MG63 (cell line): ENCODE data around the gene CHPF. TPM values are rescaled to one million over a fixed set of nuclear protein-coding genes. Genes with fewer than 3 reads are reported as not detected.

ENCODE experiments used
- DNase-seq: peaks from one replicate; pipeline ENCODE4 v3.0.0-alpha.2; 2020
- H3K27me3 ChIP-seq: fragments of 250-450 bp; sonication (Bioruptor Pico); 2 replicates; pipeline ENCODE4 v1.5.1; 2020; ENCODE audit warnings: mild to moderate bottlenecking, moderate library complexity
- H3K36me3 ChIP-seq: fragments of 250-450 bp; sonication (Bioruptor Pico); 2 replicates; pipeline ENCODE4 v1.5.1; 2020; ENCODE audit warnings: mild to moderate bottlenecking, moderate library complexity
- H3K4me3 ChIP-seq: fragments of 250-450 bp; sonication (Bioruptor Pico); 2 replicates; pipeline ENCODE4 v1.5.1; 2020; ENCODE audit warnings: mild to moderate bottlenecking, moderate library complexity
- H3K9me3 ChIP-seq: fragments of 250-450 bp; sonication (Bioruptor Pico); 2 replicates; pipeline ENCODE4 v1.5.1; 2020; ENCODE audit warnings: mild to moderate bottlenecking, moderate library complexity
- total RNA-seq: library from RNA; depleted of rRNA; stranded (reverse); fragments of >200 nt; shearing (Covaris generic); gene quantifications from 2 replicates; pipeline ENCODE4 v1.2.3, GENCODE V29; 2014; ENCODE audit warnings: low replicate concordance

Gene CHPF
- total RNA-seq, 1 experiment from 2014 or later = 40.4 TPM

DNA sequence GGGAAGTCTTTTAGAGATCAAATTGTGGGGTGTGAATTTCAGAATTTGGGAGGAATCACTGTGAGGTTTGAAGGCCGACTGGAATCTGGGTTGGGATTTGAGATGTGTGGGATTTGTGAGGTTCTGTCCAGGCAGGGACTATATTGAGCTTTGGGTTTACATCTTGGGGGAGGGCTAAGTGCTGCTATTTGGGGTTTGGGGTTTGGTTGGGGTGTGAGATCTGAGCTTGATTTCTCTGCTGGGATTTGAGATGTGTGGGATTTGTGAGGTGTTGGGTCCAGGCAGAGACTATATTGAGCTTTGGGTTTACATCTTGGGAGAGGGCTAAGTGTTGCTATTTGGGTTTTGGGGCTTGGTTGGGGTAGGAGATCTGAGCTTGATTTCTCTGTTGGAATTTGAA lies 44.1 kb downstream of the CHPF start:
- Histone ChIP-seq H3K27me3 (no peaks in the 10 kb centered on the region), H3K36me3 (peaks cover 3% of the 10 kb centered on the region; the same call in 1 of the 2 replicates), H3K4me3 (peak overlapping the region; percentile 73), H3K9me3 (no peaks in the 10 kb centered on the region)
- DNase-seq = no peak

DNA sequence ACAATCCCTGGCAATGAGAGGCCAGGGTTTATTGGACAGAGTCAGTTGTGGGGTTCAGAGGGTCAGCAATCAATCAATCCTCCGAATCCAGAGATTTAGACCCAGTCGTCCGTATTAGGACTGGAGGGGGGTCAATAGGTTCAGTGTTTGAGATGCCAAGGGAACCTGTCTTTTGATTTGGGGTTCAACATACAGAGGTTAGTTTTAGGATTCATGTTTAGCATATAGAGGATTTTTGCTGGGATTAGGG lies 44.6 kb downstream of the CHPF start:
- no peaks in the 10 kb centered on the region for H3K27me3 ChIP-seq
- no peaks in the 10 kb centered on the region for H3K9me3 ChIP-seq
- DNase-seq = no peak
- peak overlapping the region; percentile 73 for H3K4me3 ChIP-seq
- H3K36me3 ChIP-seq = peaks cover 3% of the 10 kb centered on the region; the same call in 1 of the 2 replicates

DNA sequence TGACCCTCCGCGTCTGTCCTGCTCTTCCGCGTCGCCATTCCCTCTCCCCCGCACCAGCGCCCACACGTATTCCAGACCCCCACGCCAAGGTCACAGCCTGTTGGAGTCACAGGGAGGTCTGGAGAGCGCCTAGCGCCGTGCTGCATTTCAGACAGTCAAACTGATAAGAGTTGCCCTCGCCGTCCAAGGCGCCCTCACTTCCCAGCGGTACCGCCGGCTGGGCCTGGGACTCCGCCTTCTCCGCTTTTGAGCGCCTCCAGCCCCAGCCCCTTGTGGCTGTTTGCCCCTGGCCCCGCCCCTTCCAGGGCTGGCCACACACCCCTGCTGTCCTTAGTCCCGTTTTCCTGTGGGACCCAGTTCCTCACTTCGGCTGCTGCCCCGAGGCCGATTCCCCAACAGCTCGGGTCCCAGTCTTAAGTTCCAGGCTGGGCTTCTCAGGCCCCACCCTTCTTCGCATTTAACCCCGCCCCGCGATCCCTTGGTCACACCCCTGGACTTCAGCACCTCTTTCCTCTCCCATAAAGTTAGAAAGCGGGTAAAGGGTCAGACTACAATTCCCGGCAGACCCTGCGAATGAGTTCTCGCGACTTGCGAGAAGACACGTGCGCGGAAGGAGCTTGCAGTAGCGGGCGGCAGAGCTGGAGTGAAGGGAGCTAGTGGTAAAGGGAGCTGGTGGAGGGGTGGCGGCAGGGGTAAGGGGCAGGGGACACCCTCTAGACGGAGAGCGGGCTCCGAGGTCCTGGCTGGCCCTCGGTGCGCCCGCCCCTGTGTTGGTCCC lies 45.1 kb downstream of the CHPF start, which contains the start of gene GMPPA:
Gene GMPPA (plus strand): TSS at position 612 of the 778 bp plus-strand sequence. CDS start 1,085 bp downstream, outside the sequence.
- Histone ChIP-seq H3K36me3 (peaks cover 3% of the 10 kb centered on the region; the same call in 1 of the 2 replicates), H3K27me3 (no peaks in the 10 kb centered on the region), H3K9me3 (no peaks in the 10 kb centered on the region), H3K4me3 (peak within 1 kb of the TSS; percentile 73)
- peak; percentile 95 for DNase-seq

DNA sequence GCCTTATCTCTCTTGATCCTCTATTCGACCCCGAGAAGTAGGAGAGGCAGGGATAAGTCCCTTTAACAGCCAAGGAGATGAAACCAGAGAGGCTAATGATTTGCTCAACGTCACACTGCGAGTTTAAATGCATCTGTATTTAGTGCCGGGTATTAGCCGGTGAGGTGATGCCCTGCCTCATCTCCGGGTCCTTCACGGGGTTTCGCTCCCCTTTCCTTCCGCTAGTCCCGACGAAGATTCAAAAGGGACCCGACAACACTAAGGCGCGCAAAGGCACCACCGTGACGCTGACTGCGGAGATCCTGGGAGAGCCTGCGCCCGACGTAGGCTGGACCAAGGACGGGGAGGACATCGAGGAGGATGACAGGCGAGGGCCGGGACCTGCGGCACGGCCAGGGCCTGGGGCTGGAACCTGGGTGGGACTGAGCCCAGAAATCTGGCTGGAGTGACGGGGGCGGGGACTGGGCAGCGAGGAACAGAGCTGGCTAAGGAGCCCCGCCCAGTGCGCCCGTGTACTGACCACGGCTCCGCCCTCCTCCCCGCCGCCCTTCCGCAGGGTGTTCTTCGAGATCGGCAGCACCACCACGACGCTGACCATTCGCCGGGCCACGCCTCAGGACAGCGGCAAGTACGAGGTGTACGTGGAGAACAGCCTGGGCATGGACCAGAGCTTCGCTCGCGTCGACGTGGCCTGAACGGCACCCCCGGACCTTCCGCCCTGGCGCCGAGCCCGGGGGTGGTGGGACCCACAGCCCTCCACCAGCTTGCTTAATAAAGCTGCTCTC lies 45.9 kb downstream of the CHPF start:
- DNase-seq = peak; percentile 73
- peaks cover 3% of the 10 kb centered on the region; the same call in 1 of the 2 replicates for H3K36me3 ChIP-seq
- H3K27me3 ChIP-seq = no peaks in the 10 kb centered on the region
- H3K9me3 ChIP-seq = no peaks in the 10 kb centered on the region
- peak overlapping the region; percentile 73 for H3K4me3 ChIP-seq

DNA sequence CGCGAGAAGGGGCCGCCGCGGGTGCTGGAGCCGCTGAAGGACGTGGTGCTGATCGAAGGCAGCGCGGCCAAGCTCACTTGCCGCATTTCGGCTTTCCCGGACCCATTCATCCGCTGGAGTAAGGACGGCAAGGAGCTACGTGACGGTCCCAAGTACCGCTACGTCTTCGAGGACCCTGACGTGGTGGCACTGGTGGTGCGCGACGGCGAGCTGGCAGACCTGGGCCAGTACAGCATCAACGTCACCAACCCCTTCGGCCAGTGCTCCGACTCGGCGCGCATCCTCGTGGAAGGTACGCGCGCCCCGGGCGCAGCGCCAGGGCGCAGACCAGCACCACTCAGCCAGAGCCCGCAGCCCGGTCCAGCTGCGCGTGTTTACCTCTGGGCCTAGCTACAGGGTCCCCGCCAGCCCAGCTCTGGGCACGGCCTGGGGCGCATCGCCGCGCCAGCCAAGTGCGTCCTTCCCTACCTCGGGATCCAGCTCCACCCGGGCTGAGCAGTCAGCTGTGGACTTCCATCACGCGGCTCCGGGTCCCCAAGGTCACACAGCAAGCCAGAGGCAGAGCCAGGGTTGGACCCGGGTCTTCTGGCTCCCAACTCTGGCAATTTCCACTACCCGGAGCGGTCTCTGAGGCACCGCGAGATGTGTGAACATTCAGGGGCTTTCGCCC lies 46.6 kb downstream of the CHPF start:
- Histone ChIP-seq H3K4me3 (no peak overlapping the region), H3K36me3 (peaks cover 3% of the 10 kb centered on the region; the same call in 1 of the 2 replicates), H3K9me3 (no peaks in the 10 kb centered on the region), H3K27me3 (no peaks in the 10 kb centered on the region)
- DNase-seq = no peak

DNA sequence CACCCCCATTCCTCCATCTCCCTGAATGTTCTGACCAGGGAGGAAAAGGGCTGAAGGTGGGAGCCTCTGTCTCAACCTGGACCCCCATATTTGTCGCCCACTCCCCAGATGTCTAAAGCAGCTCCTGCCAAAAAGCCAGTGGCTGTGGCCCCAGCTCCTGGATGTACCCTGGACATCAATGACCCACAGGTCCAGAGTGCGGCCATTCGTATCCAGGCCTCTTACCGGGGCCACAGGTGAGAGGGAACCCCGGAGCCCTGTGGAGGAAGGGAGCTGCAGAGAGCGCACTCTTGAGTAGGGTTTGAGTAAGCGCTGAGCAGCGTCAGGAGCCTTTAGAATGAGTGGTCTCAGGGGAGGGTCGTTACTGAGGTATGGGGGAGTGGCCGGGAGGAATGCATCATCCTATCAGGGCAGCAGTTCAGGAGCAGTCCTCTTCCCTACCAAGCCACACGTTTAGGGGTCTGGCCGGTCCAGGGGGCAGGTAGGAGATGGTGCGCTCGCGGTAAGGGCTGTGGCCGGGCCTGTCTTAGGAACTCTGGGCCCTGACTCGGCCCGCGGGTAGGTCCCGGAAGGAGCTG lies 47.3 kb downstream of the CHPF start:
- DNase-seq = no peak
- Histone ChIP-seq H3K36me3 (no peaks in the 10 kb centered on the region; the same call in 1 of the 2 replicates), H3K27me3 (no peaks in the 10 kb centered on the region), H3K9me3 (no peaks in the 10 kb centered on the region), H3K4me3 (no peak overlapping the region)

DNA sequence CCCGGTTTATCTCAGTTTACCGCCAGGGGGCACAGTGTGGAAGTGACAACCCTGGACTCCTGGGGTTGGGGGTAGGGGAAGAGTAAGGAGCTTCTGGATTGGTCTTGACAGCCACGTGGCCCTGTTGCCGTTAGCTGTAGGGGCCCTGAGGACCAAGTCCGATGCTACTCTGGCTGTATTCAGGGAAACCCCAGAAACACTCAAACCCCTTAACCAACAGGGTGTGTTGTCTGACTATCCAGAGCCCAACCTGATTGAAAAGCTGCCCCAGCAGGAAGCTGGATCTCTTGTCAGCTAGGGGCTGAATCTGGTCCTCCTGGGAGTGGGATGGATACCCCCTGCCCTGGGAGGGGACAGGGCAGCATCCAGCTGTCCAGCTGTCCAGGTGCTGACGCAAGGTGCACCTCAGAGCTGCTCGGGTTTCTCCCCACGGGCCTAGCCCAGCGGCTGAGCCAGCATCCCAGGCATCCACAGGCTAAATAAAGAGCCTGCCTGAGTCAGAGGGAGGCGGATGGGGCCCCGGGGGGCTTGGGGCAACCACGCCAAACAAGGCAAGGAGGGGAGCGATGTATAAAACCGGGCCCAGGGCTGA lies 48.0 kb downstream of the CHPF start:
- Histone ChIP-seq H3K4me3 (no peak overlapping the region), H3K27me3 (no peaks in the 10 kb centered on the region), H3K9me3 (no peaks in the 10 kb centered on the region), H3K36me3 (no peaks in the 10 kb centered on the region)
- peak; percentile 47 for DNase-seq

DNA sequence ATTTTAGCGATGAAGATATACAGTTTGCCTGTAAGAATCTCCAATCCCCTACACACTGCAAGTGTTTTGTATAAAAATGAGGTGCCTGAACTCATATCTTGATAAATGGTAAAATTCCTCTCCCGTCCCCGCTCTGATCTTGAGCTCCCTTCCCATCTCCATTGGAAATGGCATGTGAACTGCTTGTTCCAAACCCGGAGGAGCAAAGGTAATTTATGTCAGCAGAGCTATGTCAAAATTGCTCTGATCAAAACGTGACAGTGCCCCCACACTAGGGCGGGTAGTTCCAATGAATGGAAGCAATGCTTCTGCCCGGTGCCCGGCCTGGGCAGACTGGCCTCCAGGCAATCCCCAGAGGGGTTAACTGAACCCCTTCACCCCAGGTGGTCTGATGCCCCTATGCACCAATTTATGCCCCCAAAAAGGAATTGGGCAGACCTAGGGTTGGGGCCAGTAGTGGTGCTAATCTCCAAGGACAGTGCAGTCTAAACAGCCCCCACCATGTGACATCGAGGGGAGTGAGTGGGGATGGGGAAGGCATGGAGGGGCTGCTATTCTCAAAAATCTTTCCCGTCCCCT lies 48.6 kb downstream of the CHPF start:
- Histone ChIP-seq H3K36me3 (no peaks in the 10 kb centered on the region), H3K4me3 (no peak overlapping the region), H3K9me3 (no peaks in the 10 kb centered on the region), H3K27me3 (no peaks in the 10 kb centered on the region)
- DNase-seq = no peak

DNA sequence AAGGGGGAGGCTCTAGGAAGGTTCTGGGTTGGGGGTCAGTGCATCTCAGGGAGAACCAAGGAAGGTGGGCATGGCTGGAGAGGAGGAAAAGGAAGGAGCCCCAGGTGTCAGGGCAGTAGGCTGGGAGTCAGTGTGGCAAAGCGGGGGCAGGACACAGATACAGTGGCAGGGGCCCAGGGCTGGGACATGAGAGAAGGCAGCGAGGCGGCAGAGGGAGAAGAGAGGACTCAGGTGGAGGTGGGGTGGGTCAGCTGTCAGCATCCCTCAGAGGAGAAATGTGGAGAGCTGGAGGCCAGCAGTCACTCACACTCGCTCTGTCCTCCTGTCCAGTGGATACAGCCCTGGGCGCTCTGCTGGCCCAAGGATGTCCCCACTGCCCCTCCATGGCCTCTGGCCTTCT lies 50.5 kb downstream of the CHPF start:
- no peaks in the 10 kb centered on the region for H3K27me3 ChIP-seq
- H3K9me3 ChIP-seq = no peaks in the 10 kb centered on the region
- no peak overlapping the region for H3K4me3 ChIP-seq
- no peak for DNase-seq
- H3K36me3 ChIP-seq = no peaks in the 10 kb centered on the region

DNA sequence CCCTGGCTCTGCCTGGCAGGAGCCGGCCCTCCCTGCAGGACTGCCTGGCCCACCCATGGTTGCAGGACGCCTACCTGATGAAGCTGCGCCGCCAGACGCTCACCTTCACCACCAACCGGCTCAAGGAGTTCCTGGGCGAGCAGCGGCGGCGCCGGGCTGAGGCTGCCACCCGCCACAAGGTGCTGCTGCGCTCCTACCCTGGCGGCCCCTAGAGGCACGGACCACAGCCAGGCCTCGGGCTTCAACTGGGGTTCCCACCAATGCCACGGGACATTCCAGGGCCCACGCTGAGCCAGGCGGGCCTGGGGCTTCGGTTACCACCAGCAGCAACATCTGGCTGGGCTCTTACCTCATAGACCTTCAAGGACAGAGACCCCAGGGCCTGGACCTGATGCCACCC lies 51.0 kb downstream of the CHPF start:
- no peaks in the 10 kb centered on the region for H3K36me3 ChIP-seq
- no peaks in the 10 kb centered on the region for H3K9me3 ChIP-seq
- H3K4me3 ChIP-seq = no peak overlapping the region
- DNase-seq = no peak
- no peaks in the 10 kb centered on the region for H3K27me3 ChIP-seq

DNA sequence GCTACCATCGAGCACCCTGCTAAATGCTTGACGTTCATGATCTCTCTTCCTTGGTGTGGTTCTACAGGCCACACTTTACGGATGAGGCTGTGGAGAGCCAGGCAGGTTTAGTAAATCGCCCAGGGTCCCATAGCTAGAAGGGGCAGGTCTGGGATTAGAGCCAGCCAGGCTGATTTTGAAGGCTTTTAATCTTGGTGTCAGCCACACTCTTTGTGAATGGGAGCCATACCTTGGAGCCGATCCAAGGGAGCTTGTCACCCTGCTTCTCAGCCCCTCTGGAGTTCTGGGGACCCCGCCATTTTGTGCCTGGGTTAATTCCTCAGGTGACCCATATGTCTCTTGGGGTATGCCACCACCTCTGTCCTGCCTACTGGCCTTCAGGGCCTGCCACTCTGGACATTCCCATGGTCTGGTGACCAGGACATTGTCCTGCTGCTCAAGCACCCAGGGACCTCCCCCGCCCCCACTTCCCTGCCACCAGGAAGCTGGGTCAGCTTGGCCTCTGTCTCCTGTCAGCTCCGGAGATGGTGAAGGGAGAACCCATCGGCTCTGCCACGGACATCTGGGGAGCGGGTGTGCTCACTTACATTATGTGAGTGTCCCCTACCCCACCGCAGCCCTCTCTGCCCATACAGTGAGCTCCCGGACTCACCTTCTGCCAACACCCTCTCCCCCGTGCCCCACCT lies 52.2 kb downstream of the CHPF start:
- H3K27me3 ChIP-seq = no peaks in the 10 kb centered on the region
- DNase-seq = no peak
- no peaks in the 10 kb centered on the region for H3K9me3 ChIP-seq
- no peak overlapping the region for H3K4me3 ChIP-seq
- H3K36me3 ChIP-seq = no peaks in the 10 kb centered on the region

DNA sequence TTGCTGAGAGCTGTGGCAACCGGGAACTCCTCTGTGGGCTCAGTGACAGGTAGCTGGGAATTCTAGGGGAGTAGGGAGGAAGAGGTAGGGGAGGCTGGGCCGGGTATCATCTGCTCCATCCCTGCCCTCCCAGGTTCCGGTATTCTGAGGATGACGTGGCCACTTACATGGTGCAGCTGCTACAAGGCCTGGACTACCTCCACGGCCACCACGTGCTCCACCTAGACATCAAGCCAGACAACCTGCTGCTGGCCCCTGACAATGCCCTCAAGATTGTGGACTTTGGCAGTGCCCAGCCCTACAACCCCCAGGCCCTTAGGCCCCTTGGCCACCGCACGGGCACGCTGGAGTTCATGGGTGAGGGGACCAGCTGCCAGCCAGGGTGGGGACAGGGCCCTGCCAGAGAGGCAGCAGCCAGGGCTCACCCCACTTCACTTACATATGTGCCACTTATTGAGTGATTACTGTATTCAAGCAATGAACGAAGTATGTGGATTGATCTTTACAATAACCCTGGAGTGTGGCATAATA lies 52.9 kb downstream of the CHPF start:
- H3K36me3 ChIP-seq = no peaks in the 10 kb centered on the region
- DNase-seq = no peak
- H3K4me3 ChIP-seq = no peak overlapping the region
- H3K27me3 ChIP-seq = no peaks in the 10 kb centered on the region
- no peaks in the 10 kb centered on the region for H3K9me3 ChIP-seq

DNA sequence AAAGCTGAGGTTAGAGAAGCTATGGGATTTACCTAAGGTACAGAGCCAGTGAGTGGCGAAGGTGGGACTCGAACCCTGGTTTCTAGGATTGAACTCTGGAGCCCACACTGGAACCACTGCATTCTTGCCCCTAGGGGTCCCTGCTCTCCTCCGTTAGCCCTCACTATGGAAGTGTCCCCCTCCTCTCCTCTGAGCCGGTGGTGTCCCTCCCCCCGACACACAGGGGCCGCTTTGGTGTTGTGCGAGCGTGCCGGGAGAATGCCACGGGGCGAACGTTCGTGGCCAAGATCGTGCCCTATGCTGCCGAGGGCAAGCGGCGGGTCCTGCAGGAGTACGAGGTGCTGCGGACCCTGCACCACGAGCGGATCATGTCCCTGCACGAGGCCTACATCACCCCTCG lies 53.4 kb downstream of the CHPF start:
- Histone ChIP-seq H3K36me3 (no peaks in the 10 kb centered on the region), H3K4me3 (no peak overlapping the region), H3K9me3 (no peaks in the 10 kb centered on the region), H3K27me3 (no peaks in the 10 kb centered on the region)
- no peak for DNase-seq

DNA sequence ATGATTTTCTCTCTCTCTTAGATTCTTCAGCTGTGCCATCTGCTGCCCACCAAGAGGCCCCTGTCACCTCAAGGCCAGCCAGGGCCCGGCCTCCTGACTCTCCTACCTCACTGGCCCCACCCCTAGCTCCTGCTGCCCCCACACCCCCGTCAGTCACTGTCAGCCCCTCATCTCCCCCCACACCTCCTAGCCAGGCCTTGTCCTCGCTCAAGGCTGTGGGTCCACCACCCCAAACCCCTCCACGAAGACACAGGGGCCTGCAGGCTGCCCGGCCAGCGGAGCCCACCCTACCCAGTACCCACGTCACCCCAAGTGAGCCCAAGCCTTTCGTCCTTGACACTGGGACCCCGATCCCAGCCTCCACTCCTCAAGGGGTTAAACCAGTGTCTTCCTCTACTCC lies 54.3 kb downstream of the CHPF start:
- Histone ChIP-seq H3K9me3 (no peaks in the 10 kb centered on the region), H3K27me3 (no peaks in the 10 kb centered on the region), H3K36me3 (no peaks in the 10 kb centered on the region), H3K4me3 (no peak overlapping the region)
- no peak for DNase-seq
